Measurements from ENCODE around the gene USP48.

USP48 gene

DNA sequence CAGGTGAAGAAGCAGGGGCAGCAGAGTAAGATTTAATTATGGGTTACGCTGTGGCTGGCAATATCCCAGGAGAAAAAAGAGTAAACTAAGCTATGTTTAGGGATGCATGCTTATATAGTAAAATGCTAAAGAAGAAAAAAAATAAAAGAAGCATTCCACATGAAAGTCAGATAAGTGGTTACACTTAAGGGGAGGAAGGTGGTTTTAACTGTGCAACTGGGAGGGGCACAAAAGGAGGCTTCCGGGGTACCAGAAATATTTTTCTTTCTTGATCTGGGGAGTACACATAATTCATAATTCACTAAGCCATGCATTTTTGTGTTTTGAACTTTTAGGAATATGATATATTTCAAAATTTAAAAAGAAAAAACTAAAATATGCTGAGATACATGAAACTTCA, 39.5 kb downstream of the USP48 start:
- no peak for DNase-seq

DNA sequence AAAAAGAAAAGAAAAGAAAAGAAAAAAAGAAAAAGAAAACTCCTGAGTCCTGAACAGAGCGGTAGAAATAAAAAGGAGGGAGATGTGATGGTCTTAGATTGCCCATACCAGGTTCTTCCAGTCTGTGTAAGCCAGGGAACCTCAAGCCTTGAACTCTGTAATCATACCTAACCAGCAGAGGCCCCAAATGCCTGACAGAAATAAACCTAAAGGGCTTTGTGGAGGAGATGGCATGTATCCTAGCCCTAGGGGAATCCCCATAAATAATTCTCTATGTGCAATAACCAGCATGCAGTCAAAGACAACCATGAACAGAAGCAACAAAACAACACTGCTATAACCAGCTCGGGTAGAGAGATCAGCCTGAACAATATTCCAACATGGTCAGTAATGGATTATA, 40.4 kb downstream of the USP48 start:
- no peak for DNase-seq

- DNase-seq = no peak
Observed at GRCh38 chr1:21741206-21741605, 41.7 kb downstream of the USP48 start.

- no peak for DNase-seq
Observed at GRCh38 chr1:21736876-21737275, 46.1 kb downstream of the USP48 start.

GRCh38 chr1:21736011-21736410, 46.9 kb downstream of the USP48 start:
- DNase-seq = no peak

DNA sequence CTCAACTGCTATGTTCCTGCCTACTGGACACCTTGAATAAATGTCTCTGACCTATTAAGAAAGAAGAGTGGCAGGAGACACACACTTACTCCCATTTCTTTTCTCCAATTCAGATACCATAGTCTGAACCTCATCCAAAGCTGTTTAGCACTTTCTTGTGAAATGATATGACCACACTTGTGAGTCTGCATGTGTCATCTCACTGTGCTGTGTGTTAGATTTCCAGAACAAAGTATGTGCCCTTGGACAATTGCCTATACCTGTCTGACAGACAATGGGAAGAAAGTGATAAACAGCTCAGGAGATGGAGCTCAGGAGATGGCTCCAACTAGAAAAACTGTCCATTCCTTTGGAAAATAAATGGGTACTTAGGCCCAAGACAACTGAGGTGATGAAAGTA, 48.4 kb downstream of the USP48 start:
- DNase-seq = no peak

GRCh38 chr1:21732664-21733063, 50.3 kb downstream of the USP48 start:
- DNase-seq = no peak

- DNase-seq = no peak
Observed at GRCh38 chr1:21725748-21726392, 57.1 kb downstream of the USP48 start.

- no peak for DNase-seq
Observed at GRCh38 chr1:21724570-21724969, 58.4 kb downstream of the USP48 start.

DNA sequence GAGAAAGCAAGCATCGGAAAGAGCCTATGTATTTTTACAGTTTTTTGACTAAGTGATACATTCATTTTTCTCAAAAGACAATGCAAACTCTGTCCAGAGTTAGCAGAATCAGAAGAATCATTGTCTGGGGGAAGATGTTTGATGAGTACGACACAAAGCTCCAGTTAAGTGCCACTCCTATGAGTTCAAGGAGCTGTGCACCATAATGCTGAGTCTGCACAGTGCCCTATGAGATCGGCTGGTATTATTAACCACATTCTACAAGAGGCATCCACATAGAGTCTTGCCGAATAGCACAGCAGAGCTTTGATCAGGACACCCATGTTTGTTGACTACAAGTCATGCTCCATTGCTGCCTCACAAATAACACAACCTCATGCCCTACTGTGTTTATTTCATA, 58.9 kb downstream of the USP48 start:
- DNase-seq = no peak

GRCh38 chr1:21721295-21721985, 61.5 kb downstream of the USP48 start:
- no peak for DNase-seq

- no peak for DNase-seq
Observed at GRCh38 chr1:21716169-21716568, 66.8 kb downstream of the USP48 start.

- no peak for DNase-seq
Observed at GRCh38 chr1:21707891-21708290, 75.1 kb downstream of the USP48 start.

- DNase-seq = no peak
Observed at GRCh38 chr1:21707086-21707840, 75.7 kb downstream of the USP48 start.

DNA sequence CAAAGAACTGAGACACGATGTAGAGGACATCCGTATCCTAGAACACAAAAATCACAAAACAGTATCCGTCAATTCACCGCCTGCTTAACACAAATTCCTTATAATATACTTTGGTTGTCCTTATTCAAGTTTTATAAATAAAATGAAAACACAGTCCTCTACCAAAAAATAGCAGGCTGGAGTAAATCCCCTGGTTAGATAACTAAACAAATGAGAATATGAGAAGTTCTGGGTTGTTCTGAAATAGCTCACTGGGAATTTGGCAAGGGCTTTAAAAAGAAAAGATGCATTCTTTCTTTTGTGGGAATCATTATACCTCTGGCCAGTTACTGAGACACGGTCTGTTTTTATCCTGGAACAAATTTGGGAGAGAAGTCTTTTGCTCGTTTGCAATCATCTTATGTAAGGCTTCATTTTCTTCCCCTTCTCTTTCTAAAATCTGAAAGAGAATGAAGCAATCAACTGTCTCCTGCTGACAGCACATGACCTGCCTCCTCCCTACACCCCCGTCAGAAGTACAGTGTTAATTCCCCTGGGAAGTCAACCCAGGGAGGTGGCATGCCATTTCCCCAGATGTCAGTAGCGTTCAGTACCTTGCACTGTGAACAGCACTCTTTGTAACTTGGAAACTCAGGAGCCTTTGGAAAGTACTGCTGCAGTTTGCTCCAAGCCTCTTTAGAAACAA, 76.7 kb downstream of the USP48 start:
- DNase-seq = peak; percentile 81

DNA sequence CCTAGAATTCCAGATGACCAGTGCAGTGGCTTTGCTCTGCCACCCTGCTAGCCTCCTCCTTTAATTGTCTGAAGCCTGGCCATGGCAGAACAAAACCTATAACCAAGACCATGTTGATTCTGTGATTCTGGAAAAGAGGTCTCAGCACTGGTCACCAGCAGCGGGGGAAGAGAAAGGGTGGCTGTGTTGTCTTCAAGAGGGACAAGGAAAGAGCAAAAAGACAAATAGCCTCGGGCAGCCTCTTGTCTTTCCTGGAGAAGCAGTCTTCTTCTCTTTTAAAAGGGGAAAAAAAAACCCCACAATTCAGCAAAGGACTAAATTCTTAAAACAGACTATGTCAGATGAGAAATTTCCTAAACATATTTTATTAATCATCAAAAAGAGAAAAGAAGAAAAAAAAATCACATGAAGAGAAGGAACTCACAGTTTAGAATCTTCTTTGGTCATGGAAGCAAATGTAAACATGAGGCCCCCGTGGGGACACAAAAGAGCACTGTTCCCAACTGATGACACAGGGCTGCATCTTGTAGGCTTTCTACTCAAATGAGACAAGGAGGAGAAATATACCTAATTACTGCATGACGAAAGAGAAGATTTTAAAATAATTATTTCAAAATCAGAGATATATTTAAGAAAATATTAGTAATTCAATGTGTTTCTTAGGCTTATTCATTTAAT, 77.5 kb downstream of the USP48 start:
- no peak for DNase-seq

- no peak for DNase-seq
Observed at GRCh38 chr1:21704145-21704544, 78.8 kb downstream of the USP48 start.

DNA sequence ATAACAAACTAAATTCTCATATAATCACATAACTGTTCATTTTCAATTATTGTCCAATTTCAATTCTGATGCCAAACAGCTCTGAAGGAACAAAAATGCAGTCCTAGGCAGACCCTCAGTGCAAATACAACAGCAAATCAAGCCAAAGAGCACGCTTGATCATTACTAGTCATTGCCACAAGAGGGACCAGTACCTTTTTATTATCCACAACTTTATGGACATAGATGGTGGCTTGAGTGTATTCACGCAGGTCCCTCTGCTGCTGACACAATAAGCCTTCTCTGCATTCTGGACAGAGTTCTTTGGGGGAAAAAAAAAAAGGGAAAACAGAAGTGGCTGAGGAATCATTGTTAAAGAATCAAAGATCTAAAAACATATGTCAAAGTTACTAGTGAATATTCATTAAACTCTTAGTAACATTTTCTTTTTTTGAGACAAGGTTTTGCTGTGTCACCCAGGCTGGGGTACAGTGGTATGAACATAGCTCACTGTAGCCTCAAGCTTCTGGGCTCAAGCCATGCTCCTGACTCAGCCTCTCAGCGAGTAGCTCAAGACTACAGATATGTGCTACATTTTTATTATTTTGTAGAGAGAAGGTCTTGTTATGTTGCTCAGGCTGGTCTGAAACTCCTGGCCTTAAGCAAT, 79.5 kb downstream of the USP48 start:
- DNase-seq = no peak

DNA sequence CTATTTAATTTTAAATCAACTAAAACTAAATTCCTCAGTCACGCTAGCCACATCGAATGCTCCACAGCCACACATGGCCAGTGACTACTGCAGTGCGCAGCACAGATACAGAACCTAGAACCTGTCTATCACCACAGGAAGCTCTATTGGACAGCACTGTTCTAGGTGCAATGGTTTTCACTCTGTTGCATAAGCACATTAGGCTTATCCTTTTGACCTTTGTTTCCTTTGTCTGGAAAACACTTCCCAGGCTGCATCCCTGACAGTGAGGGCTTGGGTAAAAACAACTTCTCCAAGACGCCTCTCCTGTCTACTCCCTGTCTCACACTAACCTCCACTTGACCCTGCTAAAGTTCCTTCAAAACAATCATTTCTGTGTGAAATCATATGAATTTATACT, 80.2 kb downstream of the USP48 start:
- DNase-seq = no peak

- no peak for DNase-seq
Observed at GRCh38 chr1:21701401-21701800, 81.5 kb downstream of the USP48 start.

GRCh38 chr1:21700094-21700493, 82.9 kb downstream of the USP48 start:
- no peak for DNase-seq

DNA sequence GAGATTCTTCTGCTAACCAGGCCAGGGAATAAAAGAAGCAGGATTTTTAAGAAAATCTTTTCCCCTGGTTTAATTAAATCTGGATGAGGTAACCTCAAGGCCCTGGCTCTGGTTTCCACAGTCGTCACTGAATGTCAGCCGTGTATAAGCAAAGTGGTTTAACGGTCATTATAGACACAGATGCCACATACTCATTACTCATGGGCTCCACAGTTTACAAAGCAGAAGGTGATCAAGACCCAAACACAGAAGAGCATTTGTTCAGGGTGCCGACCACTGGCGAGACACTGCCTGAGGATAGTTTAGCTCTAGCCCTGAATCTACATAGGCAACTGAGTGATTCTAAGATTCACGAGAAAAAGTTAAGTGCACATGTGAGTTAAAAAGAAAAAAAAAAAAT, 86.0 kb downstream of the USP48 start:
- DNase-seq = no peak

DNA sequence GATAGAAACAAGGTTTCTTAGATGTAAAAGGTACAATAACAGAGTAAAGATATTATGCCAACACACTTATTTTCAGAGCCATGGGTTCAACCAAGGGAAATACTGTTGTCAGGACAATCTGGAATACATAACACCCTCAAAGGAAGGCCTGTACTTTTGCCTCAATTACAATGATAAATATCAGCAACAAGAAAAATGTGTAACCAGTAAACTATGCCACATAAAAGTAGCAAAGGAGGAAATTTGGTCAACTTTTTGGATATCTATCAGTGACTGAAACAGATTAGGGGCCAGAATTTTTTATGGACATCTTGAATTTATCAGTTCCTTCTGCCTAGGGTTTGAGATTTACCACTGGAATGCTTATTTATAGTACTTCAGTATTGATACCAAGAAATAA, 89.2 kb downstream of the USP48 start:
- DNase-seq = no peak
